ENCODE measurements around the gene RMDN2. TPM values are rescaled to one million over a fixed set of nuclear protein-coding genes. Genes with fewer than 3 reads are reported as not detected.

Gene RMDN2
- polyA plus RNA-seq, 3 donors, result 7.0 to 14.3 (median 10.7) TPM

DNA sequence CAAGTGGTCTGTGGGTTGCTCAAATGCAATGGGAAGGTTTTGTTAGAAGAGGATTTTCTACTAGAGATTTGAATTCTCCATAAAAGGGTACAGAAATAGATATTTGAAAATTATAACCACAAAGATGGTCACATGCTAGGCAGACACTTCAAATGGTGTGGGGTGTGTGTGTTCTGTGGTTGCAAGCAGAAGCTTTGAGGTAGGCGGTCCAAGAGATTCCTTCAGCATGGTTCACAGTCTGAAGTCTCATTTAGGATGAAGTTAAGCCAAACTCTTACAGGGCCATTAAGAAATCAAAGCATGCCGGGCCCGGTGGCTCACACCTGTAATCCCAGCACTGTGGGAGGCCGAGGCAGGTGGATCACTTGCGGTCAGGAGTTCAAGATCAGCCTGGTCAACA, 38.3 kb upstream of the RMDN2 start:
- no peak overlapping the region for H2AFZ ChIP-seq (ENCODE audit: insufficient read depth, low read depth, low read length, poor library complexity, severe bottlenecking)
- peaks cover 16 to 20% of the 10 kb centered on the region in 2 donors for H3K4me1 ChIP-seq (ENCODE audit: control insufficient read depth in 1 of 2, insufficient read depth in 2 of 2, low read length in 2 of 2)
- H3K27me3 ChIP-seq (ENCODE audit: control insufficient read depth in 2 of 2, insufficient read depth in 2 of 2, low read length in 2 of 2), result no peaks in the 10 kb centered on the region
- H3K4me1 Mint-ChIP-seq, result peaks cover 19% of the 10 kb centered on the region
- H3K36me3 Mint-ChIP-seq, result no peaks in the 10 kb centered on the region
- TF ChIP-seq, protein P1, sequence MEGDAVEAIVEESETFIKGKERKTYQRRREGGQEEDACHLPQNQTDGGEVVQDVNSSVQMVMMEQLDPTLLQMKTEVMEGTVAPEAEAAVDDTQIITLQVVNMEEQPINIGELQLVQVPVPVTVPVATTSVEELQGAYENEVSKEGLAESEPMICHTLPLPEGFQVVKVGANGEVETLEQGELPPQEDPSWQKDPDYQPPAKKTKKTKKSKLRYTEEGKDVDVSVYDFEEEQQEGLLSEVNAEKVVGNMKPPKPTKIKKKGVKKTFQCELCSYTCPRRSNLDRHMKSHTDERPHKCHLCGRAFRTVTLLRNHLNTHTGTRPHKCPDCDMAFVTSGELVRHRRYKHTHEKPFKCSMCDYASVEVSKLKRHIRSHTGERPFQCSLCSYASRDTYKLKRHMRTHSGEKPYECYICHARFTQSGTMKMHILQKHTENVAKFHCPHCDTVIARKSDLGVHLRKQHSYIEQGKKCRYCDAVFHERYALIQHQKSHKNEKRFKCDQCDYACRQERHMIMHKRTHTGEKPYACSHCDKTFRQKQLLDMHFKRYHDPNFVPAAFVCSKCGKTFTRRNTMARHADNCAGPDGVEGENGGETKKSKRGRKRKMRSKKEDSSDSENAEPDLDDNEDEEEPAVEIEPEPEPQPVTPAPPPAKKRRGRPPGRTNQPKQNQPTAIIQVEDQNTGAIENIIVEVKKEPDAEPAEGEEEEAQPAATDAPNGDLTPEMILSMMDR (IDR thresholded peaks at IDR 0.05), result no peak
- no peaks in the 10 kb centered on the region for H3K79me2 ChIP-seq (ENCODE audit: insufficient read depth, low read length)
- no peak overlapping the region for H3K4me3 ChIP-seq (replicated peaks in 1 of 3; ENCODE audit: low read depth in 2 of 3, low read length in 3 of 3)
- intact Hi-C loops (cut with micrococcal nuclease), result no loop called here
- no peaks in the 10 kb centered on the region for H3K9me3 ChIP-seq (replicated peaks in 1 of 2; ENCODE audit: control insufficient read depth in 1 of 2, insufficient read depth in 1 of 2, low read length in 2 of 2)
- 63% methylated on average over 2 of the region's 5 CpGs for WGBS (ENCODE audit: insufficient coverage)
- no peak overlapping the region for H3K27ac Mint-ChIP-seq
- no peaks in the 10 kb centered on the region for H3K9me3 Mint-ChIP-seq
- no peak for DNase-seq
- H3K36me3 ChIP-seq (replicated peaks in 1 of 2; ENCODE audit: control insufficient read depth in 1 of 2, insufficient read depth in 2 of 2, low read length in 2 of 2), result no peaks in the 10 kb centered on the region
- H3K4me2 ChIP-seq (replicated peaks; ENCODE audit: extremely low read depth, low read length, poor library complexity, severe bottlenecking), result no peak overlapping the region
- H4K20me1 ChIP-seq (ENCODE audit: insufficient read depth, low read length), result no peaks in the 10 kb centered on the region
- H3K27me3 Mint-ChIP-seq (ENCODE audit: low read depth in 3 of 3), result peaks cover 3 to 8% (median 6%) of the 10 kb centered on the region in 3 donors
- no peak overlapping the region for H3K4me3 Mint-ChIP-seq
- H3K9ac ChIP-seq (ENCODE audit: insufficient read depth, low read length, poor library complexity, severe bottlenecking), result no peak overlapping the region
- H3K27ac ChIP-seq (ENCODE audit: low read depth in 1 of 2, low read length in 2 of 2), result no peak overlapping the region

DNA sequence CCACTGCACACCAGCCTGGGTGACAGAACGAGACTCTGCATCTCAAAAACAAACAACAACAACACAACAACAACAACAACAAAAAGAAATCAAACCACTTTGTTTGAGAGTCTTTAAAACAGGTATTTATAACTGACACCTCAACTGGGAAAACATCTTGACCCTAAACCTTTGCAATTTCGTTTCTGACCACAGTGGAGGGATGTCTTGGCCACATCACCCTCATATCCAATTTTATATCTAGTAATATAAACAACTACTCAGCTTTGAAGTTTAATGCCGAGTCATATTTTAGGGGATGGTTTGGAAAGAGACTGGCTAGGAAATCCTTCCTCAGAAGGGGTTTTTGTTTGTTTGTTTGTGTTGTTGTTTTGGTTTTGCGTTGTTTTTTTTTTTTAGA, 37.8 kb upstream of the RMDN2 start:
- Histone ChIP-seq H3K27me3 (ENCODE audit: control insufficient read depth in 2 of 2, insufficient read depth in 2 of 2, low read length in 2 of 2) (no peaks in the 10 kb centered on the region), H3K27ac (ENCODE audit: low read depth in 1 of 2, low read length in 2 of 2) (no peak overlapping the region), H3K4me1 (ENCODE audit: control insufficient read depth in 1 of 2, insufficient read depth in 2 of 2, low read length in 2 of 2) (peaks cover 21 to 25% of the 10 kb centered on the region in 2 donors), H2AFZ (ENCODE audit: insufficient read depth, low read depth, low read length, poor library complexity, severe bottlenecking) (no peak overlapping the region), H3K79me2 (ENCODE audit: insufficient read depth, low read length) (no peaks in the 10 kb centered on the region), H3K4me3 (replicated peaks in 1 of 3; ENCODE audit: low read depth in 2 of 3, low read length in 3 of 3) (no peak overlapping the region), H3K36me3 (replicated peaks in 1 of 2; ENCODE audit: control insufficient read depth in 1 of 2, insufficient read depth in 2 of 2, low read length in 2 of 2) (no peaks in the 10 kb centered on the region), H3K9me3 (replicated peaks in 1 of 2; ENCODE audit: control insufficient read depth in 1 of 2, insufficient read depth in 1 of 2, low read length in 2 of 2) (no peaks in the 10 kb centered on the region), H3K9ac (ENCODE audit: insufficient read depth, low read length, poor library complexity, severe bottlenecking) (no peak overlapping the region), H3K4me2 (replicated peaks; ENCODE audit: extremely low read depth, low read length, poor library complexity, severe bottlenecking) (no peak overlapping the region), H4K20me1 (ENCODE audit: insufficient read depth, low read length) (no peaks in the 10 kb centered on the region)
- intact Hi-C loops (cut with micrococcal nuclease), result no loop called here
- WGBS (ENCODE audit: insufficient coverage), result no CpG with 5 or more reads among the region's 4 CpGs
- peaks cover 3 to 8% (median 6%) of the 10 kb centered on the region in 3 donors for H3K27me3 Mint-ChIP-seq (ENCODE audit: low read depth in 3 of 3)
- peaks cover 0 to 2% (median 0%) of the 10 kb centered on the region in 7 donors for H3K9me3 Mint-ChIP-seq
- DNase-seq, result no peak
- no peak overlapping the region for H3K27ac Mint-ChIP-seq
- H3K4me1 Mint-ChIP-seq, result peaks cover 24% of the 10 kb centered on the region
- TF ChIP-seq, protein P1 (IDR thresholded peaks at IDR 0.05), result no peak
- H3K4me3 Mint-ChIP-seq, result no peak overlapping the region
- H3K36me3 Mint-ChIP-seq, result no peaks in the 10 kb centered on the region

Measured in CD14-positive monocyte (primary cell).